AG08396 (cell line): ENCODE data around the gene LIMK1.
"Not testable (repeated sequence)": the region's sequence is repeated elsewhere in the genome, so short reads cannot be mapped to it uniquely, and the experiment has no call there.

Source experiments
- DNase-seq: peaks from one replicate; pipeline ENCODE4 v3.0.0; 2012; ENCODE audit warnings: low spot score, mixed read lengths

The LIMK1 gene

DNA sequence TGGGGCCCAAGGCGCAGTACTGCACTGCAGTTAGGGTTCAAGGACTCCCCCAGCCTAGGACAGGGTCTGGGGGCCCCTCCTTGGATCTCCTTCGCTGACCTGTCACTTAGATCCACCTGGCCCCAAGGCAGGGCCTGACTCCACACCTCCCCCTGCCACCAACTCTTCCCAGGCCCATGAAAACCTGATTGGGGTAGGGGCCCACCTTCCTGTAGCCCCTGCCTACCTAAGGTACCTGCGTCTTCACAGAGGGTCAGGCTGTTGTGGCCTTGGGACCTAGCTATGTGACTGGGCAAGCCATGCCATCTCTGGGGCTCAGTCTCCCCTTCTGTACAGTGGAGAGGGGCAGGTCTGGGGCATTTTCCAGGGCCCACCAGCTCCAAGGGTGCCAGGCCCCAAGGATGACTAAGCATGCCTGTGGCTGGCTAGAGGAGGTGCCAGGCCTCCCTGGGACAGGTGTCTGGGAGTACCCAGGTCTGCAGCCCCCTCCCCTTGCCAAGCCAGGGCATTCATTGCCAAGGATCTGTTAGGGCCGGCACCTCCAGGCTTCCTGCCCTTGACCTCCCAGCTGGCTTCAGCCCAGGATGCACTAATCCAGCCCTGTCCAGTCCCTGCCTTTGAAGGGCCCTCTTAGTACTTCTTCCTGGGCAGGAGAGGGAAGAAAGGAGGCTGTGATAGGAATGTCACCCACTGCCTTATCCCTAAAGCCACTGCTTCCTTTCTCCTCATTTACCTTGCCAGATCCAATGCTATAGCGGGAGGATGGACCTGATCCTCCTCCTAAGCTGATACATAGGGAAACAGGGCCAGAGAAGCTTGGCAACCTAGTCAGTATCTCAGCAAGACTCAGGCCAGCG, 1.3 kb downstream of the LIMK1 start:
- DNase-seq: no peak

DNA sequence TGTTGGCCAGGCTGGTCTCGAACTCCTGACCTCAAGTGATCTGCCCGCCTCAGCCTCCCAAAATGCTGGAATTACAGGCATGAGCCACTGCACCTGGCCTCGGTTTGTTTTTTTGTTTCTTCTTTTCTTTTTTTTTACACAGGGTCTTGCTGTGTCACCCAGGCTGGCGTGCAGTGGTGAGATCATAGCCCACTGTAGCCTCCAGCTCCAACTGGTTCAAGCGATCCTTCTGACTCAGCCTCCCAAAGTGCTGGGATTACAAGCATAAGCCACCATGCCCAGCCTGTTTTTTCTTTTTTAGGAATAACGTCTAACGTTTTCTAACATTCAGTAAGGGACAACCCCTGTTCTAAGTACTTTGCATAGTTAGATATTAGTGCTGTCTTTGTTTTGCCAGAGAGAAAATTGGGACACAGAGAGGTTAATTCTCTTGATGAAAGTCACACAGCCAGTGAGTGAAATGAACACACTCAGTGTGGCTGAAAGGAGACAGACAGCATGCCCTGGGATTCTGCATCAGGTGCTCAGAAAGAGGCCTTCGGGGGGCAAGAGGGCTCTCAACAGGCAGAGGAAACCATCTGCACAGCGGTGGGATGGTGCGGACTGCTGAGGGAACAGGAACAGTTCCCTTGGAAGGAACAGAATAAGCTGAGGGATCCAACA, 4.3 kb downstream of the LIMK1 start:
- no peak for DNase-seq

DNA sequence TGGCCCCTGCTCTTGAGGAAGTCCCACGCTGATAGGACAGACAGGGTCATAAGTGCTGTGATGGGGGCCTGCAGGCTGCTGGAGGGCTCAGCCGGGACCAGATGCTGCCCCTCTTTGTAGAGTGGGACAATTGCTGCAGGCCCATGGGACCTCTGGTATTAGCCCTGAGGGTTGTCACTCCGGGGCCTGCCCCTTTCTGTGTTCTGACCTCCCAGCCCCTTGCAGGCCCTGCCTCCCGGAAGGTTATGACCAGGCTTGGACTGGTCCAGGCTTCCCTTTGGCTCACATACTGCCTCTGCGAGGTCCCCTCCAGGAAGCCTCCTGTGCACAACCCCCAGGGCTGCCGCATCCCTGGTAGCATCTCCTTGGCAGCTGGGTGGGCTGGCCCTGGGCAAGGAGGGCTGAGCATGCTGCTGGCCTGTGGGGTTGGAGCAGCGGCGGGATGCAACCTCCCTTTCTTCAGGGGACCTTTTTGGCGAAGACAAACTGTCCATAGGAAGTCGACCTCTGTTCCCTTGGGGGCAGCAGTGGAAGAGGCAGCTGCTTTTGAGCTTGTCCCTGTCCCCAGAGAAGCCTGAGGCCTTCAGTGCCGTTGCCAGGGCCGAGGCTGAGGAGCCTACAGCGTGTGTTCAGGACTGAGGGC, 8.8 kb downstream of the LIMK1 start:
- no peak for DNase-seq

DNA sequence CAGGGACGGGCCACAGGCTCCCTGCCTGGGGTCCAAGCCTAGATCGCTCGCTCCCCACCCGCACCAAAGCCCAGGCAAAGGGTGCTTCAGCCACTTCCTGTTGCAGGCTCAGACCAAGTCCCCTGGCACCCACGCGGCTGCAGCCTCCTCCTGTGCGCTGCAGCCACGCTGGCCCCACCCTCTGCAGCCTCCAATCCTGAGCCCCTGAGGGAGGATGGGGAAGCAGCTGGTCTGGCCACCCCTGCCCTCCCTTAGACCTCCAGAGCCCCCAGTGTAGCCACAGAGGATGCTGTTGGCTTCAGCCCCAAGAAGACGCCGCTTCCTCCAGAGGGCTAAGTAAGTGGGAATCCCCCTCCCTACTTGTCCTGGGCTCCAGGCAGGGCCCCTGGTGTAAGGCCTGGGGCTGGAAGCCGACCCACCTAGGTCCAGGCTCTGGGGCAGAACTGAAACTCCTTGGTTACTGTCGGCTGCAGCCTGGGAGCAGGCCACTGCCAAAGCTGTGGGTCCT, 9.4 kb downstream of the LIMK1 start:
- DNase-seq: no peak

DNA sequence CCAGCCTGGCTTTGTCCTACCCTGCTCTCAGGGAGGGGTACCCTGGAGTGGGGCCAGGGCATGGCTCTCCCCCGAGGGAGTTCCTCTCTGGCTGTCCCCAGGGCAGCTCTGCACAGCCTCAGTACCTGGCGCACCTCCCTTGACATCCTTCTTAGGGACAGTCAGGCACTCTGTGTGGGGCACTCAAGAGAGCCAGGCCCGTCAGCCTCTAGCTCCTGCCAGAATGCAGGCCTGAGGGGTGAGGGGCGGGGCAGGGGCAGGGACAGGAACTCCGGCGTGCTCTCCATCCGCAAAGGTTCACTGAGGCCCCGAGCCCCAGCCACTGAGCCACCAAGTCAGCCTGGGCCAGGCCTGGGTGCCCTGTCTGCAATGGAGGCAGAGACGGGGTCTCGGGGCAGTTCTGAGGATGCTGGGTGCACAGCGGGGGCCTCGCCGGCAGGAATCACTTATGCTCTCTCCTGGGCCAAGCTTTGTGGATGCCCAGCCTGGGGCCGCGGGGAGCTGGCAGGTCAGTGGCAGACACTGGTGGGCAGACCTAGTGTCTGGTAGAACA, 10.1 kb downstream of the LIMK1 start:
- DNase-seq: peak; percentile 35

DNA sequence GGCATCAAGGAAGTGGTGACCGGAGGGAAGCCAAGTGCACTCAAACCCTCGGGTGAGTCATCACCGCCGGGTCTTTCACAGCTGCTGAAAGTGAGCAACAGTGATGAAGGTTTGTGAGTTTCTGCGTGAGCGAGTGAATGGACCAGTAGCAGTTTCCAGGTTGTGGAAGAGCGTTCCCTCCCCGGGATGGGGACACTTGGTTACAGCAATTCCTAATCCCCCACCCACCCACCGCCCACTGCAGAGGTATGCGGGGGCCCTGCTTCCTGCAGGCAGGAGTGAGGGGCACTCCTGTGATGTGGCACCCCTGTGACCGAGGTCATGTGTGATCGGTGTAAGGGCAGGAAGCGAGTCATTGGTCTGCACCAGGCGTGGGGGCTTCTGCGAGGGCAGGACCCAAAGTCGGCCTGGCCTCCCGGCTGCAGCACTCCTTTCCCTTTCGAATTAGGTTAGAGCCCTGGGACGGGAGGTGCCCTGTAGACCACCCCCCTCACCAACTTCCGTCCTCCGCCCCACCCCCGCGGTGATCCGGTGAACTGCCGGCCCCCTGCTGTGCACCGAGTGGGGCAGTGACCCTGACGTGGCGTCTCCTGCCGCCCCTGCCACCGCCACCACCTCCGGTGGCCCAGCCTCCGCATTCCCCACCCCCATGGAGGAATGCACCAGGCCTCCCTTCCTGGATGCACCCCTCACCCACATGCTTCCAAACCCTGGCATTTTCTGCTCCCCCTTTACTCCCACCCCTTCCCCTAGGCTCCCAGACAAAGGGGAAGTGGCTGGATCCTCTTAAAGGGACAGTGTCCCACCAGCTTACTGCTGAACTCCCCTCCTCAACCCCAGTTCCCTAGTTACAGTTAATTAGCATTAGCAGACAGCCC, 10.9 kb downstream of the LIMK1 start:
- peak; percentile 92 for DNase-seq

DNA sequence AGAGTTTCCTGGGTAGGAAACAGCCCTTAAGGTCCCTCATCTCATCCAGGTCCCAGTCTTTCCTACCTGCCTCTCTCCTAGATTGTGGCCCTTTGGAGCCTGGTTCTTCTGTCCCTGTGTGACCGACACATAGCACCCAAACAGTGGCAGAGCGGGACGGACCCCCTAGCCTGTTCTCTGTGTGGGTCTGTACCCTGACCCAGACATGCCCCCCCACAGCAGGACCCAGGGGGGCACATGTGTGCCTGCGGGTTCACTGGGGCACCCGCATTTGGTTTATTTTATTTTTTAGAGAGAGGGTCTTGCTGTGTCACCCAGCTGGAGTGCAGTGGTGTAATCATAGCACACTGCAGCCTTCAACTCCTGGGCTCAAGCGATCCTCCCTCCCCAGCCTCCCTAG, 11.5 kb downstream of the LIMK1 start:
- DNase-seq: no peak

DNA sequence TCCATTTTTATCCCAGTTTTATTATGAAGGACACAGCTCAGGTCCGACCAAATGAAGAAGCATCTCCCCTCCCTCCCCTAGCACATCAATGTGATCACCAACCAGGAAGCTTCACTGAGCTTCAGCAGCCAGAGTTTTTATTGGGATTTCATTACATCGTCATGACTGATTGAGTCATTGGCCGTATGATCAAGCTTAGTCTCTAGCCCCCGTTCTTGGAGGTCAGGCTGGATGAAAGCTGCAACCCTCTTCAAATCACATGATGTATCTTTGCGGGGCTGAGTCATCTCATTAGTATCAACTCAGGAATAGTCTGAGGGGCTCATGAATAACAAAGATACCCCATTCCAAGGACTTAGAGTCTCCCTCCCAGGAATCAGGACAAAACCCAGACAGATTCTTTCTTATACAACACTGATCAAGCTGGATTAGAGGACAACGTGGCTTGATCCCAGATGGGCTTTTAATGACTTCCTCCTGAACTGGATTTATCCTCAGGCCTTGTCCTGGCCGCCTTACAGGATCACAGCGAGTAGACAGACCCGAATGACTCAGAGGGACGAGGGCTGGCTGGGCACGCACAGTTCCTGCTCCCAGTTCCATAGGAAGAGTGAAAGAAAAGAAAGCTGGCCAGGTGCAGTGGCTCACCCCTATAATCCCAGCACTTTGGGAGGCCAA, 14.5 kb downstream of the LIMK1 start:
- DNase-seq: peak; percentile 88

DNA sequence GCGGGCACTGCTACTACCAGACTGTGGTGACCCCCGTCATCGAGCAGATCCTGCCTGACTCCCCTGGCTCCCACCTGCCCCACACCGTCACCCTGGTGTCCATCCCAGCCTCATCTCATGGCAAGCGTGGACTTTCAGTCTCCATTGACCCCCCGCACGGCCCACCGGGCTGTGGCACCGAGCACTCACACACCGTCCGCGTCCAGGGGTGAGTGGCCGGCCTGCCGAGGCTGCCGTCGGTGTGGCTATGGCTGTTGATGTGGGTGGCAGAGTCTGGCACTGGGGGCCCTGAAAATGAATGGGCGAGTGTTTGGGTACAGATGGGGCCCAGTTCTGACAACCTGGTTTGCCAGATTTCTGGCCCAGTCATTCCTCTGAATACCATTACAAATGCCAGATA, 15.4 kb downstream of the LIMK1 start:
- DNase-seq: no peak

DNA sequence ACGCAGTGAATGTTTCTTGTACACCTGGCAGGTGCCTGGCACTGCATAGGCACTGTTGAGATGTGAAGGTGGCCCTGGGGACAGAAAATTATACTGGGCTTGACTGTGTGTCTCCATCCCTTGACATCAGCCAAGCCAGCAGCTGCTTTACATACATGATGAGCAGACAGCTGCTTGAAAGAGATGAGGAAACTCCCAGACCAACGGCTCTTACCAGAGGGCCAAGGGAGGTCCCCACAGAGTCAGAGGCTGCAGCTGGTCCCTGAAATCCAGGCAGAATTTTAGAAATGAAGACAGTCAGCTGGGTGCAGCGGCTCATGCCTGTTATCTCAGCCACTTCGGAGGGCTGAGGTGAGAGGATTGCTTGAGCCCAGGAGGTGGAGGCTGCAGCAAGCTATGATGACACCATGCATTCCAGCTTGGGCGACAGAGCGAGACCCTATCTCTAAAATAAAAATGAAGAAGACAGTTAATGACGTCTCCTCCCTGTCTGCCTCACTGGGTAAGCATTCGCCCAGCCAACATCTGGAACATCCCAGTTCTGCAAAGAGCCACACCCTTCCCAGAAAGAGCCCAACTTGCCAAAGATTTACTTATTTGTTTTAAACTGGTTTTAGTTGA, 17.6 kb downstream of the LIMK1 start:
- no peak for DNase-seq

DNA sequence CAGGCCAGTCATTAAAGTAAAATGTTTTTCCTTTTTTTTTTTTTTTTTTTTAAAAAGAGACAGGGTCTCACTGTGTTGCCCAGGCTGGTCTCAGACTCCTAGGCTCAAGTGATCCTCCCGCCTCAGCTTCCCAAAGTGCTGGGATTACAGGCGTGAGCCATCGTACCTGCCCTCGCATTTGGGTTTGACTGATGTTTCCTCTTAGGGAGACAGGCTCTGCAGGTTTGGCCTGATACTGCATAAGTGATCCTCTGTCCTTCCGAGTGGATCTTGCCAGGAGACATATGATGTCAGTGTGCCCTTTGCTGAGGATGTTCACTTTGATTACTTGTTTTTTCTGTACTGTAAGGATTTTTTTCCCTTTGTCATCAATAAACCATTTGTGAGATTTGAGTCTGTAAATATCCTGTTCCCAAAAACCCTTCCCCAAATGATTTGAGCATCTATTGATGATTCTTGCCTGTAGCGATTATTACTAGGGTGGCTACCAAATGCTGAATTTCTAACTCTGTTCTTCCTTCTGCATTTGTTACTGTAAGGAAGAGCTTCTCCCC, 19.7 kb downstream of the LIMK1 start:
- DNase-seq: no peak

DNA sequence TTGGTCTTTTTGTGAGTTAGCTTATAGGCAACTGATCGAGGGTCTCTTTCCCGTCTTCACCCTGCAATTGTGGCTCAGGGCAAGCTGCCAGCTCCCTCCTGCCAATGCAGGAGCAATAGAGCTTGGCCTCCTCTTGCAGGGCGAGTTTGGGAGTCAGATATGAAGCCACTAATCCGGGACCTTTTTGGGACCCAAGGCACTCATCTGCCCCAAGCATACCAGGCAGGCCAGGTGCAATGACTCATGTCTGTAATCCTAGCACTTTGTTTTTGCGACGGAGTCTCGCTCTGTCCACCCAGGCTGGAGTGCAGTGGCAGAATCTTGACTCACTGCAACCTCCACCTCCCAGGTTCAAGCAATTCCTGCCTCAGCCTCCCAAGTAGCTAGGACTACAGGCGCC, 21.1 kb downstream of the LIMK1 start:
- no peak for DNase-seq

DNA sequence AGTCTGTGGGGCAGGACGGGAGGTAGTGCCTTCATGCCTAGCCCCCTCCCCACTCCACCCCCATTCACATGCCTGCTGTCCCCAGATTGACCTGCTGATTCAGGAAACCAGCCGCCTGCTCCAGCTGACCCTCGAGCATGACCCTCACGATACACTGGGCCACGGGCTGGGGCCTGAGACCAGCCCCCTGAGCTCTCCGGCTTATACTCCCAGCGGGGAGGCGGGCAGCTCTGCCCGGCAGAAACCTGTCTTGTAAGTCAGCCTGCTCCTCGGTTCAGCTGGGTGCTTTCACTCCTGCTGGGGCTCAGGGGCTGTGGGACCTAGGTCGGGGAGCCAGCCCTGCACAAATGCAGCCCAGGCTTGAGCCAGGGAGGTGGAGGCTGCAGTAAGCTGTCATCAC, 22.4 kb downstream of the LIMK1 start:
- no peak for DNase-seq

DNA sequence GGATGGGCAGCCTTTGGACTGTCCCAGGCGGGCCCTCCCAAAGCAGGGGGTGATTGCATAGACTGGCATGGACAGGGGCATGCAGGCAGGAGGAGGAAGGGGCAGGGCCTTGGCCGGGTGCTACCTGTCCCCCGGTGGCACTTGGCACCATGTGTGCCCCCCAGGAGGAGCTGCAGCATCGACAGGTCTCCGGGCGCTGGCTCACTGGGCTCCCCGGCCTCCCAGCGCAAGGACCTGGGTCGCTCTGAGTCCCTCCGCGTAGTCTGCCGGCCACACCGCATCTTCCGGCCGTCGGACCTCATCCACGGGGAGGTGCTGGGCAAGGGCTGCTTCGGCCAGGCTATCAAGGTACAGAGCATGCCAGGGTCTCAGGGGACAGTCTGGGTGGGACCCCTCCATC, 23.2 kb downstream of the LIMK1 start:
- no peak for DNase-seq

DNA sequence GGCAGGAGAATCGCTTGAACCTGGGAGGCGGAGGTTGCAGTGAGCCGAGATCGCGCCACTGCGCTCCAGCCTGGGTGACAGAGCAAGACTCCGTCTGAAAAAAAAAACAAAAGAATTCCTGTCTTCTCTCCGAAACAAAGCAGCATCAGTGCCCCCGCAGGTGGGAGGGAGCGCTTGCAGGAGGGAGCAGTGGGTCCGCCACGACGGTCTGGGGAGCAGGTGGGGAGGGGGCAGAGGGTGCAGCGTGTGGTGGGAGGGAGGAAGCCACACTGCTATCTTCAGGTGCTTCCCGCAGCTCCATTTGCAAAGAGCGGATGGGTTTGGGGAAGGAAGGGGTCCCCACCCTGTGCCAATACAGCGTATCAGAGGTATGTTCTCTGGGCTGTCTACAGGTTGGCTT, 31.7 kb downstream of the LIMK1 start:
- no peak for DNase-seq

DNA sequence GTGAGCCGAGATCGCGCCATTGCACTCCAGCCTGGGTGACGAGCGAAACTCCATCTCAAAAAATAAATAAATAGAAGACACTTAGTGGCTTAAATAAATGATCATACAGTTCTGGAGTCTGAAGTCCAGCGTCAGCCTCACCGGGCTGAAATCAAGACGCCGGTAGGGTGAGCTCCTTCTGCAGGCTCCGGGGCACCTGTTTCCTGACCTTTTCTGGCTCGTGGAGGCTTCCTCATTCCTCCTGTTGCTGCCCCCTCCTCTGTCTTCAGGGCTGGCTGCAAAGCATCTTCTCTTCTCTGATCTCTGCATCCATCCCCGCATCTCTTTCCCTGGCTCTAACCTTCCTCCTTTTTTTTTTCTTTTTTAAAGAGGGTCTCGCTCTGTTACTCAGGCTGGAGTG, 32.8 kb downstream of the LIMK1 start:
- DNase-seq: no peak

DNA sequence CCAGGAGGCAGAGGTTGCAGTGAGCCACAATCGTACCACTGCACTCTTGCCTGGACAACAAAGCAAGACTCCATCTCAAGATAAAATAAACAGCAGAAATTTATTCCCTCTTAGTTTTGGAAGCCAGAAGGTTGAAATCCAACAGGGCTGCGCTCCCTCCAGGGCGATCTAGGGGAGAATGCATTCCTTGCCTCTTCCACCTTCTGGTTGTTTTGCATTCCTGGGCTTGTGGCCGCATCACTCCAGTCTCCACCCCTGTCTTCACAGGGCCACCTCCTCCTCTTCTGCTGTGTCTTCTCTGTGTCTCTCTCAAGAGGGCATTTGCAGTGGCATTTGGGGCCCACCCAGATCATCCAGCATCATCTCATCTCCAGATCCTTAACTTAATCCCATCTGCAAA, 36.2 kb downstream of the LIMK1 start:
- DNase-seq: no peak

DNA sequence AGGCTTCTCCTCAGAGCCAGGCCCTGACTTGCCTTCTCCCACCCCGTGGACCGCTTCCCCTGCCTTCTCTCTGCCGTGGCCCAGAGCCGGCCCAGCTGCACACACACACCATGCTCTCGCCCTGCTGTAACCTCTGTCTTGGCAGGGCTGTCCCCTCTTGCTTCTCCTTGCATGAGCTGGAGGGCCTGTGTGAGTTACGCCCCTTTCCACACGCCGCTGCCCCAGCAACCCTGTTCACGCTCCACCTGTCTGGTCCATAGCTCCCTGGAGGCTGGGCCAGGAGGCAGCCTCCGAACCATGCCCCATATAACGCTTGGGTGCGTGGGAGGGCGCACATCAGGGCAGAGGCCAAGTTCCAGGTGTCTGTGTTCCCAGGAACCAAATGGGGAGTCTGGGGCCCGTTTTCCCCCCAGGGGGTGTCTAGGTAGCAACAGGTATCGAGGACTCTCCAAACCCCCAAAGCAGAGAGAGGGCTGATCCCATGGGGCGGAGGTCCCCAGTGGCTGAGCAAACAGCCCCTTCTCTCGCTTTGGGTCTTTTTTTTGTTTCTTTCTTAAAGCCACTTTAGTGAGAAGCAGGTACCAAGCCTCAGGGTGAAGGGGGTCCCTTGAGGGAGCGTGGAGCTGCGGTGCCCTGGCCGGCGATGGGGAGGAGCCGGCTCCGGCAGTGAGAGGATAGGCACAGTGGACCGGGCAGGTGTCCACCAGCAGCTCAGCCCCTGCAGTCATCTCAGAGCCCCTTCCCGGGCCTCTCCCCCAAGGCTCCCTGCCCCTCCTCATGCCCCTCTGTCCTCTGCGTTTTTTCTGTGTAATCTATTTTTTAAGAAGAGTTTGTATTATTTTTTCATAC, 38.0 kb downstream of the LIMK1 start:
- DNase-seq: no peak

DNA sequence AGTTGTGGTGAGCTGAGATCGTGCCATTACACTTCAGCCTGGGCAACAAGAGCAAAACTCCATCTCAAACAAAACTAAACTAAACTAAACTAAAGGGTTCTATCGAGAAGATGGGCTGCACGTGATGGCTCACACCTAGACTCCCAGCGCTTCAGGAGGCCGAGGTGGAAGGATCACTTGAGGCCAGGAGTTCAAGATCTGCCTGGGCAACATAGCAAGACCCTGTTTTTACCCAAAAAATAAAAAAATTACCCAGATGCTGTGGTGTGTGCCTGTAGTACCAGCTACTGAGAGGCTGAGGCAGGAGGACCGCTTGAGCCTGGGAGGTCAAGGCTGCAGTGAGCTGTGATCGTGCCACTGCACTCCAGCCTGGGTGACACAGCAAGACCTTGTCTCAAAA, 40.3 kb downstream of the LIMK1 start:
- DNase-seq: not testable (repeated sequence)
